ENCODE data around the gene SUPT5H. TPM values are rescaled to one million over a fixed set of nuclear protein-coding genes. Genes with fewer than 3 reads are reported as not detected.

Gene SUPT5H
- total and polyA plus RNA-seq, 2 of the 13 experiments (the other 11 are each of a cell fraction or from before 2014, with no cell fraction given), result 48.2 to 51.7 TPM

DNA sequence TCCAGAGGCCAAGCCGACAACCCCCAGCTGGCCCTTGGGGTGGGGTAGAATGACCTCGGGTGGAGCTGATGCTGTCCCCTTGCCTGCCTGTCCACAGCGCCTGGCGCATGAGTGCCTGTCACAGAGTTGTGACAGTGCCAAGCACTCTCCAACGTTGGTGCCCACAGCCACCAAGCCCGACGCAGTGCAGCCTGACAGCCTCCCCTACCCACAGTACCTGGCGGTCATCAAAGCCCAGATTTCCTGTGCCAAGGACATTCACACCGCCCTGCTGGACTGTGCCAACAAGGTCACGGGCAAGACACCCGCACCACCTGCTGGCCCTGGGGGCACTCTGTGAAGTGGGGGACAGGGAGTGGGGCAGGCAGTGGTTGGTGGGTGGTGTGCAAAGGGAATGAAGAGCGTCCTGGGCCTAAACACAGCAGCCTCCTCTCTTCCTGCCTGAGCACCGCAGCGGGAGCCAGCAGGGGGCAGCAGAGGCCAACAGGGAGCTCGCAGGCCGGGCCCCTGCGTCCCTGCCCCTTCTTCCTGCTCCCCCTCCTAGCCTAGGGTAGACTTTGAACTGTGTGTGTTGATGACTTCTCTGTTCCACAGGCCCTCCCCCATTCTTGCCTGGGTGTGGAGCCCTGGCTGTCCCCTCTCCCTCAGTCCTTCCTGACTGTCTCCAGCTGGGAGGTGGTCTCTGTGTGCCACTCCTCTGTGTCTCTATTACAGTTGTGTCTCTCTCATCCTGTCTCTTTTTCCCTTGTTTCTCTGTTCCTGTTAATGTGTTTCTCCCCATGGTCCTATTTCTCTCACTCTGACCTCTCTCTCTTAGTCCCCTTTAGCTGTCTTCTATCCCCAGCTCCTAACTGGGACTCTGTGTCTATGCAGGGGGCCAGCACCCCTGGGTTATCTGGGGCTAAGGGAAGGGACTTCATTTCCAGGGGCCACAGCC is 47.8 kb upstream of the SUPT5H start (continued):
- no peak for TF ChIP-seq GPBP1L1 (CRISPR knock-in tag; IDR thresholded peaks at IDR 0.05)
- TF ChIP-seq NBN (conservative IDR thresholded peaks at IDR 0.05), result no peak
- TF ChIP-seq TFAP4 (IDR thresholded peaks at IDR 0.05; ENCODE audit: borderline replicate concordance, low read depth), result peak; percentile 78; the same call in 1 of the 2 replicates
- TF ChIP-seq HDAC2 (CRISPR knock-in tag; IDR thresholded peaks at IDR 0.05), result peak; percentile 85
- TF ChIP-seq MAFK (conservative IDR thresholded peaks at IDR 0.05 in 1 of 2, IDR thresholded peaks at IDR 0.05 in 1 of 2; ENCODE audit: low read length in 2 of 2), result no peak
- TF ChIP-seq ZNF75D (CRISPR knock-in tag; IDR thresholded peaks at IDR 0.05; ENCODE audit: borderline replicate concordance), result no peak
- TF ChIP-seq ZNF607 (CRISPR knock-in tag; IDR thresholded peaks at IDR 0.05; ENCODE audit: borderline replicate concordance), result peak; percentile 61; the same call in 1 of the 2 replicates
- TF ChIP-seq SSRP1 (CRISPR knock-in tag; IDR thresholded peaks at IDR 0.05), result peak; percentile 55; the same call in 1 of the 2 replicates
- TF ChIP-seq, protein P1, sequence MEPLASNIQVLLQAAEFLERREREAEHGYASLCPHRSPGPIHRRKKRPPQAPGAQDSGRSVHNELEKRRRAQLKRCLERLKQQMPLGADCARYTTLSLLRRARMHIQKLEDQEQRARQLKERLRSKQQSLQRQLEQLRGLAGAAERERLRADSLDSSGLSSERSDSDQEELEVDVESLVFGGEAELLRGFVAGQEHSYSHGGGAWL (CRISPR knock-in tag; IDR thresholded peaks at IDR 0.05), result peak; percentile 29; the same call in 1 of the 2 replicates
- peak; percentile 68; the same call in 1 of the 2 replicates for TF ChIP-seq WIZ (CRISPR knock-in tag; IDR thresholded peaks at IDR 0.05)
- 0 out of 2 replicates have a peak, but pooled peaks have one; percentile 69 for TF ChIP-seq SMAD3 (CRISPR knock-in tag; IDR thresholded peaks at IDR 0.05)
- peak; percentile 91; the same call in 1 of the 2 replicates for TF ChIP-seq ZNF501 (CRISPR knock-in tag; IDR thresholded peaks at IDR 0.05)
- peak; percentile 84 for TF ChIP-seq SMC3 (IDR thresholded peaks at IDR 0.05; ENCODE audit: low read length)
- no peak for TF ChIP-seq ZNF83 (CRISPR knock-in tag; IDR thresholded peaks at IDR 0.05; ENCODE audit: borderline replicate concordance)
- no peak; the same call in 1 of the 2 replicates for TF ChIP-seq ATF3 (CRISPR knock-in tag; IDR thresholded peaks at IDR 0.05)
- TF ChIP-seq RFXAP (CRISPR knock-in tag; IDR thresholded peaks at IDR 0.05; ENCODE audit: borderline replicate concordance), result no peak
- peak; percentile 83 for TF ChIP-seq SP4 (CRISPR knock-in tag; IDR thresholded peaks at IDR 0.05)
- peak; percentile 89 to 95 for TF ChIP-seq POLR2A (IDR thresholded peaks at IDR 0.05; ENCODE audit: insufficient read depth in 1 of 2, low read depth in 2 of 2, low read length in 2 of 2)
- TF ChIP-seq SOX13 (IDR thresholded peaks at IDR 0.05), result no peak
- TF ChIP-seq SOX13 (CRISPR knock-in tag; conservative IDR thresholded peaks at IDR 0.05 in 1 of 2, IDR thresholded peaks at IDR 0.05 in 1 of 2), result peak in 1 of 2 experiments; percentile 78; a peak in 2 of 4 replicates
- peak; percentile 26; the same call in 1 of the 2 replicates for TF ChIP-seq TGIF2 (CRISPR knock-in tag; IDR thresholded peaks at IDR 0.05)
- TF ChIP-seq MZF1 (CRISPR knock-in tag; IDR thresholded peaks at IDR 0.05; ENCODE audit: borderline replicate concordance), result peak; percentile 62; the same call in 1 of the 2 replicates
- TF ChIP-seq CENPX (CRISPR knock-in tag; IDR thresholded peaks at IDR 0.05), result no peak
- TF ChIP-seq ZNF430 (CRISPR knock-in tag; IDR thresholded peaks at IDR 0.05), result peak; percentile 77; the same call in 1 of the 2 replicates
- TF ChIP-seq SP5 (CRISPR knock-in tag; IDR thresholded peaks at IDR 0.05; ENCODE audit: borderline replicate concordance, low read depth), result peak; percentile 87
- no peak for TF ChIP-seq ELK4 (CRISPR knock-in tag; IDR thresholded peaks at IDR 0.05; ENCODE audit: borderline replicate concordance)
- no peak for TF ChIP-seq KMT2A (CRISPR knock-in tag; IDR thresholded peaks at IDR 0.05)
